HG03139 (cell line): ENCODE measurements around the gene C22orf15.

Experiments used
- ATAC-seq: cut with Tn5 transposase; IDR thresholded peaks from one replicate; pipeline ENCODE4 v1.9.1; 2021; ENCODE audit not compliant: unreplicated experiment

Gene C22orf15

GRCh38 chr22:23786752-23787599, 24.2 kb downstream of the C22orf15 start, which contains the start of gene SMARCB1:
Gene SMARCB1, plus strand, starts transcription at chr22:23786966. Its CDS starts 204 bp downstream, at chr22:23787170.
- peak; percentile 63 for ATAC-seq

- peak; percentile 8 for ATAC-seq
These were observed 24.8 kb downstream of the C22orf15 start for GRCh38 chr22:23787600-23787896.

GRCh38 chr22:23787910-23788309, 25.1 kb downstream of the C22orf15 start:
- no peak for ATAC-seq

GRCh38 chr22:23789121-23789520, 26.3 kb downstream of the C22orf15 start:
- no peak for ATAC-seq

- ATAC-seq: no peak
These were observed 26.8 kb downstream of the C22orf15 start for GRCh38 chr22:23789638-23790037.

- no peak for ATAC-seq
These were observed 28.3 kb downstream of the C22orf15 start for GRCh38 chr22:23790819-23791737.

- no peak for ATAC-seq
These were observed 29.2 kb downstream of the C22orf15 start for GRCh38 chr22:23791738-23792645.

GRCh38 chr22:23793326-23793725, 30.5 kb downstream of the C22orf15 start:
- no peak for ATAC-seq

GRCh38 chr22:23796461-23796860, 33.7 kb downstream of the C22orf15 start:
- ATAC-seq: no peak

GRCh38 chr22:23800297-23801237, 37.8 kb downstream of the C22orf15 start:
- ATAC-seq: peak; percentile 49

GRCh38 chr22:23801238-23801821, 38.5 kb downstream of the C22orf15 start:
- ATAC-seq: no peak

GRCh38 chr22:23801886-23802377, 39.1 kb downstream of the C22orf15 start:
- no peak for ATAC-seq

GRCh38 chr22:23803001-23803819, 40.4 kb downstream of the C22orf15 start:
- ATAC-seq: no peak

- ATAC-seq: no peak
These were observed 42.0 kb downstream of the C22orf15 start for GRCh38 chr22:23804781-23805291.

- no peak for ATAC-seq
These were observed 44.0 kb downstream of the C22orf15 start for GRCh38 chr22:23806837-23807236.

- ATAC-seq: no peak
These were observed 49.6 kb downstream of the C22orf15 start for GRCh38 chr22:23812378-23812777.
